Prostate gland (tissue), 2 donors: ENCODE data around the gene BCKDK.

Experiments
- CTCF ChIP-seq, 4 experiments: fragments of 200-600 bp in 2 of 4; fragments of 450-650 bp in 2 of 4; sonication (generic) in 2 of 4; IDR thresholded peaks; 1 replicate in 3 of 4; 2 replicates in 1 of 4; pipeline ENCODE4 v1.5.1; 2016 to 2019; ENCODE audit warnings: antibody characterized with exemption in 4 of 4, mild to moderate bottlenecking in 2 of 4, moderate library complexity in 2 of 4
- POLR2A ChIP-seq: fragments of 450-650 bp; IDR thresholded peaks from one replicate; pipeline ENCODE4 v1.6.1; 2016; ENCODE audit warnings: antibody characterized with exemption, mild to moderate bottlenecking

DNA sequence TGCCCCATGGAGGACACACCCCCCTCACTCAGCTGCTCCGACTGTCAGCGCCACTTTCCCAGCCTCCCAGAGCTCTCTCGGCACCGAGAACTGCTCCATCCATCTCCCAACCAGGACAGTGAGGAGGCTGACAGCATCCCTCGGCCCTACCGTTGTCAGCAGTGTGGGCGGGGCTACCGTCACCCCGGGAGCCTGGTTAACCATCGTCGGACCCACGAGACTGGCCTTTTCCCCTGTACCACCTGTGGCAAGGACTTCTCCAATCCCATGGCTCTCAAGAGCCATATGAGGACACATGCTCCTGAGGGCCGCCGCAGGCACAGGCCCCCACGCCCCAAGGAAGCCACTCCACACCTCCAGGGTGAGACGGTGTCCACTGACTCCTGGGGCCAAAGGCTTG lies 31.9 kb upstream of the BCKDK start:
- no peak for TF ChIP-seq CTCF (IDR thresholded peaks at IDR 0.05)
- TF ChIP-seq POLR2A, result no peak
